CD4-positive, alpha-beta memory T cell (primary cell): ENCODE measurements around the gene HS6ST3. TPM values are rescaled to one million over a fixed set of nuclear protein-coding genes. Genes with fewer than 3 reads are reported as not detected.
"Not testable (repeated sequence)": the region's sequence is repeated elsewhere in the genome, so short reads cannot be mapped to it uniquely, and the experiment has no call there.

ENCODE experiments used
- CTCF ChIA-PET: fragments of 350-600 bp; sonication (Branson Sonifier 250); formaldehyde crosslinking; loops from one replicate; lab custom pipeline; 2021; ENCODE audit warnings: inconsistent platforms; ENCODE audit not compliant: partially characterized antibody; lab: Charles Lee
- POLR2A ChIA-PET: fragments of 350-600 bp; sonication (Branson Sonifier 250); formaldehyde crosslinking; loops from one replicate; lab custom pipeline; 2021; ENCODE audit not compliant: partially characterized antibody; lab: Charles Lee
- DNase-seq, 5 donors: peaks; one replicate each; pipeline versions ENCODE4 v3.0.0 to v3.0.0-alpha.2; 2020 to 2022; ENCODE audit warnings: mixed read lengths in 1 of 5
- H3K27ac ChIP-seq: one replicate; pipeline ENCODE4 v1.7.0; 2013; ENCODE audit warnings: low read depth, low read length
- H3K27me3 ChIP-seq: 2 replicates; pipeline ENCODE4 v1.7.0; 2013; ENCODE audit warnings: mild to moderate bottlenecking, low read length, moderate library complexity; ENCODE audit not compliant: insufficient read depth
- H3K36me3 ChIP-seq: 2 replicates; pipeline ENCODE4 v1.7.0; 2013; ENCODE audit warnings: mild to moderate bottlenecking, low read length, moderate library complexity; ENCODE audit not compliant: insufficient read depth
- H3K4me1 ChIP-seq: 2 replicates; pipeline ENCODE4 v1.7.0; 2013; ENCODE audit warnings: mild to moderate bottlenecking, low read length, moderate library complexity; ENCODE audit not compliant: insufficient read depth
- H3K4me3 ChIP-seq, 2 donors: one replicate each; pipeline ENCODE4 v1.7.0; 2013; ENCODE audit warnings: low read length in 2 of 2, mild to moderate bottlenecking in 1 of 2
- H3K9me3 ChIP-seq, 2 donors: one replicate each; pipeline ENCODE4 v1.7.0; 2013; ENCODE audit warnings: low read length in 2 of 2, control low read depth in 1 of 2; ENCODE audit not compliant: control insufficient read depth in 1 of 2
- H3K27ac Mint-ChIP-seq, 7 donors: one replicate each; pipeline ENCODE4 v1.8.0; 2020 to 2021; ENCODE audit warnings: mixed read lengths in 7 of 7, mild to moderate bottlenecking in 6 of 7, inconsistent platforms in 3 of 7, moderate library complexity in 3 of 7
- H3K27me3 Mint-ChIP-seq, 2 donors: one replicate each; pipeline ENCODE4 v1.8.0; 2020 to 2021; ENCODE audit warnings: mixed read lengths in 2 of 2
- H3K36me3 Mint-ChIP-seq, 2 donors: one replicate each; pipeline ENCODE4 v1.8.0; 2020 to 2021; ENCODE audit warnings: mixed read lengths in 2 of 2, inconsistent platforms in 1 of 2, mild to moderate bottlenecking in 1 of 2
- H3K4me1 Mint-ChIP-seq, 4 donors: one replicate each; pipeline ENCODE4 v1.8.0; 2020 to 2021; ENCODE audit warnings: mixed read lengths in 4 of 4, mild to moderate bottlenecking in 1 of 4
- H3K4me3 Mint-ChIP-seq, 8 donors: one replicate each; pipeline ENCODE4 v1.8.0; 2020 to 2021; ENCODE audit warnings: mixed read lengths in 8 of 8, mild to moderate bottlenecking in 7 of 8, moderate library complexity in 6 of 8, inconsistent platforms in 3 of 8
- H3K9me3 Mint-ChIP-seq, 8 donors: one replicate each; pipeline ENCODE4 v1.8.0; 2020 to 2021; ENCODE audit warnings: mixed read lengths in 8 of 8, mild to moderate bottlenecking in 5 of 8, inconsistent platforms in 3 of 8, moderate library complexity in 1 of 8
- intact Hi-C: fragments of 100-400 bp; cut with micrococcal nuclease; formaldehyde crosslinking; loops from one replicate; pipeline ENCODE4 v1.15.1; 2023
- polyA plus RNA-seq, 2 donors: library from polyadenylated mRNA; unstranded; fragments of 300-500 nt; fragmentation: Illumina TruSeq; gene quantifications; one replicate each; pipeline ENCODE4 v1.2.3, GENCODE V29; 2021
- total RNA-seq, 2 experiments: library from RNA; stranded (reverse); gene quantifications; one replicate each; pipeline ENCODE4 v1.2.3, GENCODE V29; 2021

The HS6ST3 gene
- not detected for total RNA-seq
- not detected for polyA plus RNA-seq

- Histone ChIP-seq H3K36me3 (no peaks in the 10 kb centered on the region), H3K4me1 (no peaks in the 10 kb centered on the region), H3K27me3 (peaks cover 3% of the 10 kb centered on the region), H3K27ac (no peak within 1 kb of the TSS), H3K4me3 (no peak within 1 kb of the TSS), H3K9me3 (no peaks in the 10 kb centered on the region)
- H3K27ac Mint-ChIP-seq = no peak within 1 kb of the TSS
- CTCF ChIA-PET = no interaction called here
- POLR2A ChIA-PET = no interaction called here
- no peaks in the 10 kb centered on the region for H3K36me3 Mint-ChIP-seq
- intact Hi-C loops = no loop called here
- peak within 1 kb of the TSS in 5 of 8 donors; percentile 0 to 47 (median 22) for H3K4me3 Mint-ChIP-seq
- peaks cover 0 to 11% (median 2%) of the 10 kb centered on the region in 4 donors for H3K4me1 Mint-ChIP-seq
- peaks cover 37 to 38% of the 10 kb centered on the region in 2 donors for H3K27me3 Mint-ChIP-seq
- no peak for DNase-seq
- peaks cover 0 to 9% (median under 1%) of the 10 kb centered on the region in 8 donors for H3K9me3 Mint-ChIP-seq
These were observed at the start of gene HS6ST3 for GRCh38 chr13:96089749-96090239. HS6ST3 (plus strand) TSS chr13:96090107.

GRCh38 chr13:96041326-96042110 lies 48.4 kb upstream of the HS6ST3 start:
- DNase-seq = no peak
- H3K4me1 Mint-ChIP-seq = no peaks in the 10 kb centered on the region
- POLR2A ChIA-PET = no interaction called here
- Histone ChIP-seq H3K4me3 (no peak overlapping the region), H3K27me3 (no peaks in the 10 kb centered on the region), H3K9me3 (no peaks in the 10 kb centered on the region), H3K4me1 (no peaks in the 10 kb centered on the region), H3K36me3 (no peaks in the 10 kb centered on the region), H3K27ac (no peak overlapping the region)
- intact Hi-C loops = no loop called here
- H3K36me3 Mint-ChIP-seq = no peaks in the 10 kb centered on the region
- CTCF ChIA-PET = no interaction called here
- peaks cover 0 to 3% of the 10 kb centered on the region in 2 donors for H3K27me3 Mint-ChIP-seq
- H3K27ac Mint-ChIP-seq = no peak overlapping the region
- peaks cover 3 to 15% (median 7%) of the 10 kb centered on the region in 8 donors for H3K9me3 Mint-ChIP-seq
- no peak overlapping the region for H3K4me3 Mint-ChIP-seq

- H3K36me3 Mint-ChIP-seq = no peaks in the 10 kb centered on the region
- intact Hi-C loops = no loop called here
- H3K4me1 ChIP-seq = no peaks in the 10 kb centered on the region
- POLR2A ChIA-PET = no interaction called here
- no peaks in the 10 kb centered on the region for H3K4me1 Mint-ChIP-seq
- no peak overlapping the region for H3K4me3 Mint-ChIP-seq
- H3K27me3 Mint-ChIP-seq = peaks cover 0 to 9% of the 10 kb centered on the region in 2 donors
- no peaks in the 10 kb centered on the region for H3K27me3 ChIP-seq
- no peak for DNase-seq
- H3K9me3 ChIP-seq = no peaks in the 10 kb centered on the region
- CTCF ChIA-PET = no interaction called here
- peaks cover 3 to 21% (median 9%) of the 10 kb centered on the region in 8 donors for H3K9me3 Mint-ChIP-seq
- H3K4me3 ChIP-seq = no peak overlapping the region
- H3K36me3 ChIP-seq = no peaks in the 10 kb centered on the region
- no peak overlapping the region for H3K27ac Mint-ChIP-seq
- no peak overlapping the region for H3K27ac ChIP-seq
These were observed 45.7 kb upstream of the HS6ST3 start for GRCh38 chr13:96044238-96044637.

DNA sequence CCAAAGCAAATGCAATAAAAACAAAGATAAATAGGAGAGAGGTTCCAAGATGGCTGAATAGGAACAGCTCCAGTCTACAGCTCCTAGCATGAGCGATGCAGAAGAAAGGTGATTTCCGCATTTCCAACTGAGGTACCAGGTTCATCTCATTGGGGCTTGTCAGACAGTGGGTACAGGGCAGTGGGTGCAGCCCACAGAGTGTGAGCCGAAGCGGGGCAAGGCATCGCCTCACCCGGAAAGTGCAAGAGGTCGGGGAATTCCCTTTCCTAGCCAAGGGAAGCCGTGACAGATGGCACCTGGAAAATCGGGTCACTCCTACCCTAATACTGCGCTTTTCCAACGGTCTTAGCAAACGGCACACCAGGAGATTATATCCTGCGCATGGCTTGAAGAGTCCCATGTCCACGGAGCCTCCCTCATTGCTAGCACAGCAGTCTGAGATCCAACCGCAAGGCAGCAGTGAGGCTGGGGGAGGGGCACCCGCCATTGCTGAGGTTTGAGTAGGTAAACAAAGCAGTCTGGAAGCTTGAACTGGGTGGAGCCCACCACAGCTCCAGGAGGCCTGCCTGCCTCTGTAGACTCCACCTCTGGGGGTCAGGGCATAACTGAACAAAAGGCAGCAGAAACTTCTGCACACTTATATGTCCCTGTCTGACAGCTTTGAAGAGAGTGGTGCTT lies 43.3 kb upstream of the HS6ST3 start:
- H3K27ac ChIP-seq, H3K4me1 Mint-ChIP-seq, H3K4me3 ChIP-seq, H3K27ac Mint-ChIP-seq, CTCF ChIA-PET, intact Hi-C loops, H3K4me1 ChIP-seq, H3K27me3 ChIP-seq, H3K36me3 ChIP-seq, H3K4me3 Mint-ChIP-seq, H3K9me3 ChIP-seq, H3K36me3 Mint-ChIP-seq, DNase-seq, POLR2A ChIA-PET: not testable (repeated sequence)
- Mint-ChIP-seq H3K9me3 (peaks cover 3 to 28% (median 9%) of the 10 kb centered on the region in 8 donors), H3K27me3 (peaks cover 4 to 11% of the 10 kb centered on the region in 2 donors)

- POLR2A ChIA-PET, H3K36me3 ChIP-seq, H3K4me3 ChIP-seq, H3K27me3 ChIP-seq, DNase-seq, CTCF ChIA-PET, H3K27ac ChIP-seq, H3K36me3 Mint-ChIP-seq, H3K4me3 Mint-ChIP-seq, H3K4me1 ChIP-seq, H3K9me3 ChIP-seq, intact Hi-C loops, H3K4me1 Mint-ChIP-seq, H3K27ac Mint-ChIP-seq: not testable (repeated sequence)
- peaks cover 2 to 35% (median 20%) of the 10 kb centered on the region in 8 donors for H3K9me3 Mint-ChIP-seq
- peaks cover 8 to 20% of the 10 kb centered on the region in 2 donors for H3K27me3 Mint-ChIP-seq
These were observed 39.0 kb upstream of the HS6ST3 start for GRCh38 chr13:96050955-96051354.

- H3K27me3 ChIP-seq, DNase-seq, H3K27ac Mint-ChIP-seq, H3K4me3 ChIP-seq, H3K36me3 ChIP-seq, H3K36me3 Mint-ChIP-seq, H3K27ac ChIP-seq, POLR2A ChIA-PET, CTCF ChIA-PET, intact Hi-C loops, H3K4me3 Mint-ChIP-seq, H3K9me3 ChIP-seq, H3K4me1 ChIP-seq, H3K4me1 Mint-ChIP-seq: not testable (repeated sequence)
- Mint-ChIP-seq H3K9me3 (peaks cover 2 to 35% (median 18%) of the 10 kb centered on the region in 8 donors), H3K27me3 (peaks cover 8 to 20% of the 10 kb centered on the region in 2 donors)
These were observed 38.4 kb upstream of the HS6ST3 start for GRCh38 chr13:96051491-96051890.

DNA sequence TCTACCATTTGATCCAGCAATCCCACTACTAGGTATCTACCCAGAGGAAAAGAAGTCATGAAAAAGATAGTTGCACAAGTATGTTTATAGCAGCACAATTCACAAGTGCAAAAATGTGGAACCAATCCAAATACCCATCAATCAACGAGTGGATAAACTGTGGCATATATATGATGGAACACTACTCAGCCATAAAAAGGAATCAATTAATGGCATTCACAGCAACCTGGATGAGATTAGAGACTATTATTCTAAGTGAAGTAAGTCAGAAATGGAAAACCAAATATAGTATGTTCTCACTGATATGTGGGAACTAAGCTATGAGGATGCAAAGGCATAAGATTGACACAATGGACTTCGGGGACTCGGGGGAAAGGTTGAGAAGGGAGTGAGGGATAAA lies 38.0 kb upstream of the HS6ST3 start:
- H3K27ac ChIP-seq, H3K9me3 ChIP-seq, H3K36me3 Mint-ChIP-seq, H3K27me3 ChIP-seq, H3K27ac Mint-ChIP-seq, H3K4me3 ChIP-seq, H3K4me1 ChIP-seq, intact Hi-C loops, POLR2A ChIA-PET, H3K4me1 Mint-ChIP-seq, CTCF ChIA-PET, DNase-seq, H3K36me3 ChIP-seq: not testable (repeated sequence)
- peak overlapping the region in 1 of 8 donors; percentile 34 for H3K4me3 Mint-ChIP-seq
- H3K9me3 Mint-ChIP-seq = peaks cover 2 to 35% (median 18%) of the 10 kb centered on the region in 8 donors
- peaks cover 8 to 20% of the 10 kb centered on the region in 2 donors for H3K27me3 Mint-ChIP-seq
